Cardiac muscle cell (in vitro differentiated cells and primary cell): ENCODE results near the gene PPTC7. TPM values are rescaled to one million over a fixed set of nuclear protein-coding genes. Genes with fewer than 3 reads are reported as not detected.
"Not testable (repeated sequence)": the region's sequence is repeated elsewhere in the genome, so short reads cannot be mapped to it uniquely, and the experiment has no call there.

Experiments
- DNase-seq, 2 donors: peaks; one replicate each; pipeline versions ENCODE4 v3.0.0 to v3.0.0-alpha.2; 2010 to 2017; ENCODE audit warnings: low read depth in 1 of 2, low spot score in 1 of 2
- H3K27ac ChIP-seq: fragments of 200-600 bp; sonication (generic); 2 replicates; pipeline ENCODE4 v1.5.1; 2016
- H3K27me3 ChIP-seq: fragments of 200-600 bp; sonication (generic); 2 replicates; pipeline ENCODE4 v1.6.0; 2016; ENCODE audit warnings: control low read depth
- H3K36me3 ChIP-seq: fragments of 200-600 bp; sonication (generic); 2 replicates; pipeline ENCODE4 v1.5.1; 2016; ENCODE audit warnings: control low read depth
- H3K4me1 ChIP-seq: fragments of 200-600 bp; sonication (generic); 2 replicates; pipeline ENCODE4 v1.8.1; 2017; ENCODE audit warnings: low read depth, mild to moderate bottlenecking, mixed run types
- H3K4me3 ChIP-seq: fragments of 200-600 bp; sonication (generic); 2 replicates; pipeline ENCODE4 v1.5.1; 2016; ENCODE audit warnings: mild to moderate bottlenecking
- H3K9me3 ChIP-seq: fragments of 200-600 bp; sonication (generic); 2 replicates; pipeline ENCODE4 v1.5.1; 2017; ENCODE audit warnings: low read depth, mild to moderate bottlenecking, control low read depth
- polyA plus RNA-seq: library from polyadenylated mRNA; unstranded; fragments of >200 nt; fragmentation: Nextera tagmentation; extraction: Ambion mirVana; gene quantifications from 2 replicates; pipeline ENCODE4 v1.2.1, GENCODE V29; 2016
- total RNA-seq: library from RNA; depleted of rRNA; stranded (reverse); fragments of >200 nt; gene quantifications from 2 replicates; pipeline ENCODE4 v1.2.3, GENCODE V29; 2016
- TF ChIP-seq, protein P1 (sequence below): IDR thresholded peaks from 2 replicates; pipeline ENCODE4 v1.5.1; 2012; ENCODE audit warnings: low read depth, mild to moderate bottlenecking, low read length

PPTC7 gene
- total and polyA plus RNA-seq, 2 experiments from 2014 or later, result 16.3 to 21.7 TPM

DNA sequence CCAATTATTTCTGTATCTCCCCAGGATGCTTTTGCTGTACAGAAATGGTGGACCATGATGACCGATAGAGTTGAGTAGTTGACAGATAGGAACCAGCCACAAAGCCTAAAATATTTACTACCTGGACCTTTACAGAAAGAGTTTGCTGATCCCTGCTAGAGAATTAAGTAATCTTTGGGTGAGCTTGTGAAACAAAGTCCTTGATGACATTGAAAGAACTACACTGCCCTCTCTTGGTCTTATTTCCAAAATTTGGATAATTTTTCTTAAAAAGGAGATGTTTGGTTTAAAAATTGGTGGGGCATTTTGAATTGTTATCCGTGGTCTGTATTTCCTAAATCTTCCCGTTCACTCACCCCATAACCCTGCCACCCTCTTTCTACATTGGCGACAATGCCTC is 17.1 kb upstream of the PPTC7 start:
- peak in 1 of 2 donors; percentile 81 for DNase-seq

GRCh38 chr12:110599334-110599733 is 16.2 kb upstream of the PPTC7 start:
- Histone ChIP-seq H3K36me3 (no peaks in the 10 kb centered on the region), H3K9me3 (no peaks in the 10 kb centered on the region), H3K27ac (no peak overlapping the region), H3K4me3 (no peak overlapping the region), H3K4me1 (no peaks in the 10 kb centered on the region), H3K27me3 (no peaks in the 10 kb centered on the region)
- TF ChIP-seq, protein P1, sequence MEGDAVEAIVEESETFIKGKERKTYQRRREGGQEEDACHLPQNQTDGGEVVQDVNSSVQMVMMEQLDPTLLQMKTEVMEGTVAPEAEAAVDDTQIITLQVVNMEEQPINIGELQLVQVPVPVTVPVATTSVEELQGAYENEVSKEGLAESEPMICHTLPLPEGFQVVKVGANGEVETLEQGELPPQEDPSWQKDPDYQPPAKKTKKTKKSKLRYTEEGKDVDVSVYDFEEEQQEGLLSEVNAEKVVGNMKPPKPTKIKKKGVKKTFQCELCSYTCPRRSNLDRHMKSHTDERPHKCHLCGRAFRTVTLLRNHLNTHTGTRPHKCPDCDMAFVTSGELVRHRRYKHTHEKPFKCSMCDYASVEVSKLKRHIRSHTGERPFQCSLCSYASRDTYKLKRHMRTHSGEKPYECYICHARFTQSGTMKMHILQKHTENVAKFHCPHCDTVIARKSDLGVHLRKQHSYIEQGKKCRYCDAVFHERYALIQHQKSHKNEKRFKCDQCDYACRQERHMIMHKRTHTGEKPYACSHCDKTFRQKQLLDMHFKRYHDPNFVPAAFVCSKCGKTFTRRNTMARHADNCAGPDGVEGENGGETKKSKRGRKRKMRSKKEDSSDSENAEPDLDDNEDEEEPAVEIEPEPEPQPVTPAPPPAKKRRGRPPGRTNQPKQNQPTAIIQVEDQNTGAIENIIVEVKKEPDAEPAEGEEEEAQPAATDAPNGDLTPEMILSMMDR, result no peak
- DNase-seq, result no peak

More for the DNA sequence above, 17.1 kb upstream of the PPTC7 start:
- Histone ChIP-seq H3K4me3 (no peak overlapping the region), H3K9me3 (no peaks in the 10 kb centered on the region), H3K27me3 (no peaks in the 10 kb centered on the region), H3K36me3 (no peaks in the 10 kb centered on the region), H3K27ac (no peak overlapping the region), H3K4me1 (no peaks in the 10 kb centered on the region)
- TF ChIP-seq, protein P1, result peak; percentile 33

- DNase-seq, result no peak
- H3K27me3 ChIP-seq, result no peaks in the 10 kb centered on the region
- H3K27ac ChIP-seq, result no peak overlapping the region
- H3K4me3 ChIP-seq, result no peak overlapping the region
- no peaks in the 10 kb centered on the region for H3K4me1 ChIP-seq
- H3K9me3 ChIP-seq, result no peaks in the 10 kb centered on the region
- no peaks in the 10 kb centered on the region for H3K36me3 ChIP-seq
- TF ChIP-seq, protein P1, result no peak
These were observed 14.8 kb upstream of the PPTC7 start for GRCh38 chr12:110597885-110598284.

- H3K27ac ChIP-seq, H3K36me3 ChIP-seq, H3K4me3 ChIP-seq, H3K27me3 ChIP-seq, H3K9me3 ChIP-seq, DNase-seq: not testable (repeated sequence)
- peaks cover 14% of the 10 kb centered on the region for H3K4me1 ChIP-seq
These were observed 9.8 kb upstream of the PPTC7 start for GRCh38 chr12:110592919-110593318.

DNA sequence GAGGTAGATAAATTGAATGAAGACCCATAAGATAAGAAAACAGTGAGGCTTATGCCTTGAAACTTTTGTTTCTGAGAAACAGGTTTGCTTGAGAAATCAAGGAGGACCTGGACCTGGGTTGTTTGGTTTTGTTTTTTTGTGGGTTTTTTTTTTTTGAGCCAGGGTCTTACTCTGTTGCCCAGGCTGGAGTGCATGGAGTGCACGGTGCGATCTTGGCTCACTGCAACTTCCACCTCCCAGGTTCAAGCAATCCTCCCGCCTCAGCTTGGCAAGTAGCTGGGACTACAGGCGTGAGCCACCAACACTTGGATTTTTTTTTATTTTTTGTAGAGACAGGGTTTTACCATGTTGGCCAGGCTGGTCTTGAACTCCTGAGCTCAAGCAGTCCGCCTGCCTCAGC is 9.0 kb upstream of the PPTC7 start:
- TF ChIP-seq, protein P1, result no peak
- no peaks in the 10 kb centered on the region for H3K27me3 ChIP-seq
- H3K4me3 ChIP-seq, result no peak overlapping the region
- H3K27ac ChIP-seq, result peak overlapping the region; percentile 76
- no peaks in the 10 kb centered on the region for H3K36me3 ChIP-seq
- peaks cover 14% of the 10 kb centered on the region for H3K4me1 ChIP-seq
- H3K9me3 ChIP-seq, result no peaks in the 10 kb centered on the region
- DNase-seq, result no peak

DNA sequence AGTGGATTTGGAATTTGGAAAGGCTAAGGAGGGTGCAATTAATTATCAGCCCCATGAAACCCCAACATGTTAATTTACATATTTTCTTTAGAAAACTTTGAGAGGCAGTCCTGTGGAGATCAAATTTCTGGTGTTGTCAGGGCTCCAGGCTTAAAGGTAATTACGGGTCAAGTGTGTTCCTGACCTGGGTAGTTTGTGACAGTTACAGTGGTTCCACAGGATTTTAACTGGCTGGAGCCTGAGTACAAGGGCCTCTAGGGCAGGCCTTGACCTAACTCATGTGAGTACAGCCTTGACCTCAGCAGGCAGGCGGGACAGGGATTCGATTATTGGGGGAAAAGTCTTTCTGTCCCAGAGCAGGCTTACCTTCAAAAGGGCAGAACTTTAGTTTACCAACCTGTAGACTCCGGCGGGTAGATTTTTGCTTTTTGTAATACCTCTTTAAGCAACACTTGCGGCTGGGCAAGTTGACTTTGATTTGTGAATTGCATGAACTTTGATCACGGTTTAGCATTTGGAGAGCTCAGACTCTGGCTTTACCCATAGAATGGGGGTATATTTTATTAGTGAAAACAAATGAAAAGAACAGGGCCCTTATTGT is 8.4 kb upstream of the PPTC7 start:
- Histone ChIP-seq H3K27ac (peak overlapping the region; percentile 76), H3K9me3 (no peaks in the 10 kb centered on the region), H3K36me3 (no peaks in the 10 kb centered on the region), H3K4me1 (peaks cover 14% of the 10 kb centered on the region), H3K27me3 (no peaks in the 10 kb centered on the region), H3K4me3 (no peak overlapping the region)
- TF ChIP-seq, protein P1, result no peak
- peak in 1 of 2 donors; percentile 39 for DNase-seq
